GM12864 (cell line): ENCODE results near the gene MPIG6B.
"Not testable (repeated sequence)": the region's sequence is repeated elsewhere in the genome, so short reads cannot be mapped to it uniquely, and the experiment has no call there.

Source experiments
- DNase-seq: peaks from one replicate; pipeline ENCODE4 v3.0.0-alpha.2; 2011; ENCODE audit warnings: low read depth
- H3K4me3 ChIP-seq: 2 replicates; pipeline ENCODE4 v1.5.1; 2011; ENCODE audit warnings: mild to moderate bottlenecking, low read depth, low read length, control low read depth
- CTCF ChIP-seq: IDR thresholded peaks from 2 replicates; pipeline ENCODE4 v1.5.1; 2011; ENCODE audit warnings: low read depth, mild to moderate bottlenecking, moderate library complexity, low read length, control low read depth, inconsistent platforms; ENCODE audit errors: missing control alignments

The MPIG6B gene

GRCh38 chr6:31708224-31708623 is 14.9 kb upstream of the MPIG6B start:
- no peak overlapping the region for H3K4me3 ChIP-seq
- DNase-seq = no peak
- TF ChIP-seq CTCF = no peak

- not testable (repeated sequence) for DNase-seq, H3K4me3 ChIP-seq
Observed at GRCh38 chr6:31709157-31709556, 14.0 kb upstream of the MPIG6B start.

GRCh38 chr6:31710523-31711219 is 12.5 kb upstream of the MPIG6B start:
- no peak for TF ChIP-seq CTCF
- DNase-seq = no peak
- no peak overlapping the region for H3K4me3 ChIP-seq

- no peak for TF ChIP-seq CTCF
- DNase-seq = no peak
- H3K4me3 ChIP-seq = no peak overlapping the region
Observed at GRCh38 chr6:31711233-31711632, 11.9 kb upstream of the MPIG6B start.

- no peak overlapping the region for H3K4me3 ChIP-seq
- DNase-seq = no peak
- peak; percentile 16 for TF ChIP-seq CTCF
Observed at GRCh38 chr6:31712296-31712695, 10.9 kb upstream of the MPIG6B start.

- H3K4me3 ChIP-seq = no peak overlapping the region
- DNase-seq = no peak
- TF ChIP-seq CTCF = no peak
Observed at GRCh38 chr6:31713465-31713864, 9.7 kb upstream of the MPIG6B start.

- TF ChIP-seq CTCF = no peak
- no peak overlapping the region for H3K4me3 ChIP-seq
- DNase-seq = no peak
Observed at GRCh38 chr6:31713991-31714684, 9.0 kb upstream of the MPIG6B start.
